Lower lobe of right lung (tissue), 2 donors: ENCODE measurements around the gene DPP6. TPM values are rescaled to one million over a fixed set of nuclear protein-coding genes. Genes with fewer than 3 reads are reported as not detected.

Experiments
- ATAC-seq, 2 donors: fragments of 200-7000 bp; cut with Tn5 transposase; one replicate each; pipeline ENCODE4 v1.9.1; 2020 to 2022; ENCODE audit warnings: mild to moderate bottlenecking in 2 of 2, moderate library complexity in 2 of 2
- DNase-seq: peaks from one replicate; pipeline ENCODE4 v3.0.0-alpha.2; 2020
- H3K27ac ChIP-seq: fragments of 200-600 bp; one replicate; pipeline ENCODE4 v1.8.0; 2022
- H3K27me3 ChIP-seq: fragments of 200-600 bp; one replicate; pipeline ENCODE4 v1.8.0; 2022; ENCODE audit warnings: low read depth
- H3K36me3 ChIP-seq: fragments of 200-600 bp; one replicate; pipeline ENCODE4 v1.8.0; 2022; ENCODE audit warnings: mild to moderate bottlenecking
- H3K4me1 ChIP-seq: fragments of 200-600 bp; one replicate; pipeline ENCODE4 v1.8.0; 2022
- H3K4me3 ChIP-seq: fragments of 200-600 bp; one replicate; pipeline ENCODE4 v1.8.0; 2022; ENCODE audit warnings: mild to moderate bottlenecking
- H3K9me3 ChIP-seq: fragments of 200-600 bp; one replicate; pipeline ENCODE4 v1.8.0; 2022
- CTCF ChIP-seq: fragments of 200-600 bp; IDR thresholded peaks from one replicate; pipeline ENCODE4 v1.8.0; 2022; ENCODE audit warnings: antibody characterized with exemption, mild to moderate bottlenecking
- intact Hi-C: fragments of 100-400 bp; cut with DNase I; formaldehyde crosslinking; loops from one replicate; pipeline ENCODE4 v1.11.0; 2022
- total RNA-seq: library from RNA; stranded (reverse); fragmentation: NEBNext Ultra II Directional; extraction: Animal tissue kit (Norgen Biotek cat#: 25700); gene quantifications from one replicate; pipeline ENCODE4 v1.2.1, GENCODE V29; 2021
- donor health status: DM: no; HTN: yes; CAD: no; lungs with severe emphysema.

DPP6 gene
- total RNA-seq, 1 donor from 2014 or later: 0.71 TPM

GRCh38 chr7:154186811-154187210 is 134.6 kb downstream of the DPP6 start:
- no peaks in the 10 kb centered on the region for H3K4me1 ChIP-seq
- H3K27ac ChIP-seq: no peak overlapping the region
- no peak for ATAC-seq
- no peaks in the 10 kb centered on the region for H3K36me3 ChIP-seq
- H3K9me3 ChIP-seq: no peaks in the 10 kb centered on the region
- no peak overlapping the region for H3K4me3 ChIP-seq
- no peak for TF ChIP-seq CTCF
- DNase-seq: no peak
- intact Hi-C loops: no loop called here
- no peaks in the 10 kb centered on the region for H3K27me3 ChIP-seq

DNA sequence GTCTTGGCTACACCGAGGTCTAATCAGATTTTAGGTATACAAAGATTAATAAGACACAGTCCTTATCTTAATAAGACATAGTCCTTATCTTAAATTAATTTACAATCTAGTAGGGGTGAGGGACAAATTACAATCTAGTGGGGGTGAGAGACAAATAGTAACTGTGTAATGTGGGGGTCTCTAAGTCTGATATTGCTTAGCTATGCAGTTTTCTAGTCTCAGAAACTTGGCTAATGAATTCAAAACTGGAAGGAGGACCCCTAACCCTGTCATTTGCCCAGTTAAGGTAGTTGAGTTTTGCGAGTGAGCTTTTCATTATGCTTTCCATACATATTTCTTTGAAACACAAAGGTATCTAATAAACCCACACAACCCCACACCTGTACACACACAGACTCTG is 136.1 kb downstream of the DPP6 start:
- no peak for ATAC-seq
- intact Hi-C loops: no loop called here
- TF ChIP-seq CTCF: no peak

GRCh38 chr7:154195266-154195665 is 143.1 kb downstream of the DPP6 start:
- no peaks in the 10 kb centered on the region for H3K27me3 ChIP-seq
- ATAC-seq: no peak
- H3K27ac ChIP-seq: no peak overlapping the region
- no peak overlapping the region for H3K4me3 ChIP-seq
- DNase-seq: no peak
- no peaks in the 10 kb centered on the region for H3K36me3 ChIP-seq
- H3K9me3 ChIP-seq: no peaks in the 10 kb centered on the region
- TF ChIP-seq CTCF: no peak
- intact Hi-C loops: no loop called here
- no peaks in the 10 kb centered on the region for H3K4me1 ChIP-seq

More for the DNA sequence above, 136.1 kb downstream of the DPP6 start:
- Histone ChIP-seq H3K4me1 (no peaks in the 10 kb centered on the region), H3K9me3 (no peaks in the 10 kb centered on the region), H3K27ac (no peak overlapping the region), H3K27me3 (no peaks in the 10 kb centered on the region), H3K36me3 (no peaks in the 10 kb centered on the region), H3K4me3 (no peak overlapping the region)
- no peak for DNase-seq

DNA sequence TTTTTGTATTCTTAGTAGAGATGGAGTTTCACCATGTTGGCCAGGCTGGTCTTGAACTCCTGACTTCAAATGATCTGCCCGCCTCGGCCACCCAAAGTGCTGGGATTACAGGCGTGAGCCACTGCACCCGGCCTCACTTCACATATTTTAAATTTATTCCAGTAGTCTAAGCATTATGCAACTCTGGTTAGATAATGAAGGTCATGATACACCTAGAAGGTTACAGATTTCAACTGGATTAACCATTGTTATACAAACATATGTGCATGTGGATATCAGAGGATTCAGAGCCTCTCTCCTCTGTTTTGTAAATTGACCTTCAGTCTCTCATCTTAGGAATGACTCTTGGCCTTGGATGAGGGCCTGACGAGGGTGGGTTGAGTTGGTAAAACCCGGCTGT is 146.3 kb downstream of the DPP6 start:
- no peak for DNase-seq
- intact Hi-C loops: no loop called here

GRCh38 chr7:154200241-154200640 is 148.0 kb downstream of the DPP6 start:
- no peak overlapping the region for H3K27ac ChIP-seq
- ATAC-seq (no peak), DNase-seq (no peak)
- intact Hi-C loops: no loop called here
- H3K9me3 ChIP-seq: no peaks in the 10 kb centered on the region
- no peaks in the 10 kb centered on the region for H3K27me3 ChIP-seq
- H3K4me3 ChIP-seq: no peak overlapping the region
- H3K4me1 ChIP-seq: no peaks in the 10 kb centered on the region
- no peaks in the 10 kb centered on the region for H3K36me3 ChIP-seq
- TF ChIP-seq CTCF: no peak

More for the DNA sequence above, 146.3 kb downstream of the DPP6 start:
- H3K4me1 ChIP-seq: no peaks in the 10 kb centered on the region
- no peak for TF ChIP-seq CTCF
- no peaks in the 10 kb centered on the region for H3K36me3 ChIP-seq
- no peak overlapping the region for H3K4me3 ChIP-seq
- H3K27ac ChIP-seq: no peak overlapping the region
- H3K27me3 ChIP-seq: no peaks in the 10 kb centered on the region
- no peak for ATAC-seq
- no peaks in the 10 kb centered on the region for H3K9me3 ChIP-seq

DNA sequence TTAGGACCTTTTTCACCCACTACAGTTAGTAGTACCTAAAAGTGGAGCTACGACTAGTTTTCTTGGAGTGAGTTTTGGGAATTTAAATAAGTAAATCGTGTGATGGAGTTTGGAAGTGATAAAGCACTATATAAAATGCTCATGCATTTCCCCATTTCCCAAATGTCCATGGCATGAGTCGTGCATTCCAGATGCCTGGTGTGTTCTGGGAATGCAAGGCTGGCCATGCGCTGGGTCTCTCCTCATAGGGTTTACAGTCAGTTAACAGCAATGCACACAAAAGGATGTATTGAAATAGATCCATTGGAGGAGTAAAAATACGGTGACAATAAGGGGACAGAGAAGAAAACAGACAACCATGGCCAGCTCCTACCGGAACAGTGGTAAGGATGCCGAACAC is 149.8 kb downstream of the DPP6 start:
- Histone ChIP-seq H3K4me1 (no peaks in the 10 kb centered on the region), H3K9me3 (no peaks in the 10 kb centered on the region), H3K4me3 (no peak overlapping the region), H3K36me3 (no peaks in the 10 kb centered on the region), H3K27me3 (no peaks in the 10 kb centered on the region), H3K27ac (no peak overlapping the region)
- intact Hi-C loops: no loop called here
- DNase-seq (no peak), ATAC-seq (no peak)
- TF ChIP-seq CTCF: no peak
